Effector memory CD8-positive, alpha-beta T cell (primary cell): Measurements from ENCODE around the gene KRTAP4-7.
"Not testable (repeated sequence)": the region's sequence is repeated elsewhere in the genome, so short reads cannot be mapped to it uniquely, and the experiment has no call there.

Experiments
- ATAC-seq: fragments of 150-1000 bp; cut with Tn5 transposase; replicated peaks from 2 replicates; pipeline ENCODE4 v1.10.0; 2021; ENCODE audit warnings: mild to moderate bottlenecking, moderate library complexity
- DNase-seq, 3 experiments: peaks; one replicate each; pipeline ENCODE4 v3.0.0; 2021
- H3K27ac Mint-ChIP-seq, 2 donors: one replicate each; pipeline ENCODE4 v1.8.0; 2022; ENCODE audit warnings: mild to moderate bottlenecking in 2 of 2, mixed read lengths in 2 of 2, moderate library complexity in 2 of 2
- H3K27me3 Mint-ChIP-seq, 2 donors: one replicate each; pipeline ENCODE4 v1.8.0; 2022; ENCODE audit warnings: mixed read lengths in 2 of 2
- H3K36me3 Mint-ChIP-seq: one replicate; pipeline ENCODE4 v1.8.0; 2022; ENCODE audit warnings: mild to moderate bottlenecking, moderate library complexity, mixed read lengths; ENCODE audit not compliant: insufficient read depth
- H3K4me1 Mint-ChIP-seq, 2 donors: one replicate each; pipeline ENCODE4 v1.8.0; 2022; ENCODE audit warnings: low read depth in 2 of 2, mixed read lengths in 2 of 2
- H3K4me3 Mint-ChIP-seq, 2 donors: one replicate each; pipeline ENCODE4 v1.8.0; 2022; ENCODE audit warnings: mild to moderate bottlenecking in 2 of 2, mixed read lengths in 2 of 2, moderate library complexity in 2 of 2
- H3K9me3 Mint-ChIP-seq, 2 donors: one replicate each; pipeline ENCODE4 v1.8.0; 2022; ENCODE audit warnings: mixed read lengths in 2 of 2

The KRTAP4-7 gene

GRCh38 chr17:41057547-41057946 lies 26.4 kb upstream of the KRTAP4-7 start:
- no peak for DNase-seq
- Mint-ChIP-seq H3K36me3 (no peaks in the 10 kb centered on the region), H3K27ac (no peak overlapping the region), H3K4me1 (no peaks in the 10 kb centered on the region), H3K9me3 (peaks cover 0 to 7% of the 10 kb centered on the region in 2 donors), H3K4me3 (no peak overlapping the region), H3K27me3 (peaks cover 56 to 77% of the 10 kb centered on the region in 2 donors)
- no peak for ATAC-seq

- Mint-ChIP-seq H3K36me3 (no peaks in the 10 kb centered on the region), H3K27me3 (peaks cover 46 to 65% of the 10 kb centered on the region in 2 donors), H3K4me1 (no peaks in the 10 kb centered on the region), H3K27ac (no peak overlapping the region), H3K4me3 (no peak overlapping the region), H3K9me3 (peaks cover 0 to 7% of the 10 kb centered on the region in 2 donors)
- ATAC-seq (no peak), DNase-seq (no peak)
Measured at GRCh38 chr17:41058741-41059140, 25.2 kb upstream of the KRTAP4-7 start.

GRCh38 chr17:41059276-41060051 lies 24.5 kb upstream of the KRTAP4-7 start:
- H3K4me3 Mint-ChIP-seq, H3K27ac Mint-ChIP-seq, H3K4me1 Mint-ChIP-seq, DNase-seq, H3K9me3 Mint-ChIP-seq, ATAC-seq, H3K36me3 Mint-ChIP-seq: not testable (repeated sequence)
- peaks cover 39 to 58% of the 10 kb centered on the region in 2 donors for H3K27me3 Mint-ChIP-seq

- Mint-ChIP-seq H3K27me3 (peaks cover 38 to 56% of the 10 kb centered on the region in 2 donors), H3K4me3 (no peak within 1 kb of the TSS), H3K36me3 (no peaks in the 10 kb centered on the region), H3K9me3 (peaks cover 0 to 7% of the 10 kb centered on the region in 2 donors), H3K4me1 (no peaks in the 10 kb centered on the region), H3K27ac (no peak within 1 kb of the TSS)
- no peak for ATAC-seq
- no peak for DNase-seq
Measured at GRCh38 chr17:41060052-41060604, 23.8 kb upstream of the KRTAP4-7 start, which contains the start of gene KRTAP2-3. Gene KRTAP2-3, minus strand, starts transcription at chr17:41060114. Its CDS starts 64 bp downstream, at chr17:41060050.

- DNase-seq (no peak), ATAC-seq (no peak)
- Mint-ChIP-seq H3K4me1 (no peaks in the 10 kb centered on the region), H3K27me3 (peaks cover 38 to 44% of the 10 kb centered on the region in 2 donors), H3K27ac (no peak overlapping the region), H3K36me3 (no peaks in the 10 kb centered on the region), H3K9me3 (peaks cover 0 to 7% of the 10 kb centered on the region in 2 donors), H3K4me3 (no peak overlapping the region)
Measured at GRCh38 chr17:41061964-41062363, 22.0 kb upstream of the KRTAP4-7 start.

GRCh38 chr17:41063449-41063848 lies 20.5 kb upstream of the KRTAP4-7 start:
- Mint-ChIP-seq H3K27ac (no peak overlapping the region), H3K36me3 (no peaks in the 10 kb centered on the region), H3K4me3 (no peak overlapping the region), H3K27me3 (peaks cover 29 to 34% of the 10 kb centered on the region in 2 donors), H3K9me3 (no peaks in the 10 kb centered on the region), H3K4me1 (no peaks in the 10 kb centered on the region)
- DNase-seq: no peak
- no peak for ATAC-seq

- DNase-seq (no peak), ATAC-seq (no peak)
- H3K4me3 Mint-ChIP-seq: no peak overlapping the region
- H3K27ac Mint-ChIP-seq: no peak overlapping the region
- H3K27me3 Mint-ChIP-seq: peaks cover 20 to 26% of the 10 kb centered on the region in 2 donors
- no peaks in the 10 kb centered on the region for H3K9me3 Mint-ChIP-seq
- H3K36me3 Mint-ChIP-seq: no peaks in the 10 kb centered on the region
- no peaks in the 10 kb centered on the region for H3K4me1 Mint-ChIP-seq
Measured at GRCh38 chr17:41064301-41064700, 19.6 kb upstream of the KRTAP4-7 start.

GRCh38 chr17:41065016-41065689 lies 18.8 kb upstream of the KRTAP4-7 start:
- not testable (repeated sequence) for H3K4me3 Mint-ChIP-seq, H3K27ac Mint-ChIP-seq, H3K4me1 Mint-ChIP-seq, ATAC-seq, H3K36me3 Mint-ChIP-seq, DNase-seq, H3K9me3 Mint-ChIP-seq
- peaks cover 12 to 19% of the 10 kb centered on the region in 2 donors for H3K27me3 Mint-ChIP-seq

- Mint-ChIP-seq H3K27me3 (peaks cover 3 to 11% of the 10 kb centered on the region in 2 donors), H3K4me1 (no peaks in the 10 kb centered on the region), H3K4me3 (no peak within 1 kb of the TSS), H3K36me3 (no peaks in the 10 kb centered on the region), H3K9me3 (no peaks in the 10 kb centered on the region), H3K27ac (no peak within 1 kb of the TSS)
- no peak for DNase-seq
- ATAC-seq: no peak
Measured at GRCh38 chr17:41065829-41066624, 17.9 kb upstream of the KRTAP4-7 start, which contains the start of gene KRTAP2-4. Gene KRTAP2-4, minus strand, starts transcription at chr17:41065879. Its CDS starts 34 bp downstream, at chr17:41065845.

- Mint-ChIP-seq H3K4me1 (no peaks in the 10 kb centered on the region), H3K4me3 (no peak overlapping the region), H3K9me3 (no peaks in the 10 kb centered on the region), H3K27ac (no peak overlapping the region), H3K27me3 (no peaks in the 10 kb centered on the region), H3K36me3 (no peaks in the 10 kb centered on the region)
- no peak for ATAC-seq
- no peak for DNase-seq
Measured at GRCh38 chr17:41067281-41067680, 16.7 kb upstream of the KRTAP4-7 start.

- H3K27me3 Mint-ChIP-seq: no peaks in the 10 kb centered on the region
- no peaks in the 10 kb centered on the region for H3K4me1 Mint-ChIP-seq
- DNase-seq: no peak
- H3K36me3 Mint-ChIP-seq: no peaks in the 10 kb centered on the region
- H3K4me3 Mint-ChIP-seq: no peak overlapping the region
- H3K9me3 Mint-ChIP-seq: no peaks in the 10 kb centered on the region
- no peak for ATAC-seq
- no peak overlapping the region for H3K27ac Mint-ChIP-seq
Measured at GRCh38 chr17:41069031-41069430, 14.9 kb upstream of the KRTAP4-7 start.

GRCh38 chr17:41071606-41072360 lies 12.2 kb upstream of the KRTAP4-7 start:
- no peaks in the 10 kb centered on the region for H3K4me1 Mint-ChIP-seq
- H3K4me3 Mint-ChIP-seq: no peak overlapping the region
- H3K27me3 Mint-ChIP-seq: peaks cover 19 to 22% of the 10 kb centered on the region in 2 donors
- DNase-seq: no peak
- H3K9me3 Mint-ChIP-seq: no peaks in the 10 kb centered on the region
- no peak overlapping the region for H3K27ac Mint-ChIP-seq
- H3K36me3 Mint-ChIP-seq: peaks cover 2% of the 10 kb centered on the region
- no peak for ATAC-seq
